ENCODE results near the gene CREB3L4. TPM values are rescaled to one million over a fixed set of nuclear protein-coding genes. Genes with fewer than 3 reads are reported as not detected.

CREB3L4 gene
- polyA plus RNA-seq, 2 of the 4 experiments (the other 2 are of a cell fraction): 10.1 to 14.3 TPM

DNA sequence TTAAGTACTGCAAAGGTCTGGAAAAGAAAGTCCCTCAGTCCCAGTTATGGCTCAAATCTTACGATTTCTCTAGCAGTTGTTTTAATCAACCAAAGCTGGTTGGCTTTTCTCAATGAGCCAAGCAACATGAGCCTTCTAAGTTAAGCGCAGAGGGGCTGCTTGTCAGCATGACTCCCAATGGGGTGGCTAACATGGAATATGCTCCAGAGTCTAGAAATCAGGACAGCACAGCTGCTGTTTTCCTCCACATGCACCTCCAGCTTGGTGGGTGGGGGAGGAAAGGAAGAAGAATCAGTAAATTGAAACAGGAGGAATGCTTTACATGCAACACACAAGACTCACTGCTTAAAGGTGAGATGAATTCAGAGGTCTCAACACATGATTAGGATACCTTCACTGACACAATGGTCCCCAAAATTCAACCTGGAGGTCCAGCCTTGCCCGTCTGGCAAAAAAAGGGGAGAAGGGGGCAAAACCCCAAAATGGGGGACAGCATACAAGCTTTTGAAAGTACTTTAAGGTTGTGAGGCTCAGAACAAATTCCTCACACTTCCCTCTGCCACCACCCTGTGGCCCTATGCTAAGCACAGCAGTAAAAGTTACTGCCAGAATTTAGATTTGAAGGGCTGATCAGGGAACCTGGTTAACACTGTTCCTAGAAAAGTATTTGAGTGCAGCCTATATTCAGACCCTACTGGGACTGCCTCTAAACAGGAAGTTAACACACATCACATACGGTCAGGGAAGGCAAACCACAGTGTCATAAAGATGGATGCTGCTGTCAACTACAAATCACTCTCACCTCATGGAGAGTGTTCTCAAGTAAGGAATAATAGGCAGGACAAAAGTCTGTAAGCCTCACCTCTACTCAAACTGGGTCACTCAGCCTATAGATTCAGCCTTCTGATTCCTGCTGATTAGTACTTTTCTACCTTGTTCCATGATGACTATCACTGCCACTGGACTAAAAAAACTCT lies 47.5 kb upstream of the CREB3L4 start:
- H3K9me3 ChIP-seq: no peaks in the 10 kb centered on the region
- TF ChIP-seq RAD21 (conservative IDR thresholded peaks at IDR 0.05 in 1 of 2, IDR thresholded peaks at IDR 0.05 in 1 of 2): peak in 1 of 2 experiments; percentile 20; a peak in 2 of 5 replicates
- no peak for TF ChIP-seq JUN (IDR thresholded peaks at IDR 0.05)
- H3K4me3 ChIP-seq: no peak overlapping the region
- POLR2A ChIA-PET: no interaction called here
- H3K4me2 ChIP-seq: peak overlapping the region; percentile 72
- DNase-seq (ENCODE audit: low read depth in 1 of 2, low spot score in 1 of 2) (peak in 1 of 2 experiments; percentile 18), ATAC-seq (no peak), FAIRE-seq (no peak)
- H3K4me1 ChIP-seq: peaks cover 24% of the 10 kb centered on the region
- 0 out of 6 replicates have a peak overlapping the region, but pooled peaks of 1 of the 2 experiments have one; percentile 12 for H3K27ac ChIP-seq
- CTCF ChIA-PET: interaction anchor here (0.6 to 4.5 kb wide), 11 partner anchors 14 to 123 kb away, joined by 3 to 15 read pairs (median 3); partner anchors contain the start of gene JTB
- WGBS (ENCODE audit: missing lambda C conversion rate): 68% methylated on average over 4 of the region's 4 CpGs

DNA sequence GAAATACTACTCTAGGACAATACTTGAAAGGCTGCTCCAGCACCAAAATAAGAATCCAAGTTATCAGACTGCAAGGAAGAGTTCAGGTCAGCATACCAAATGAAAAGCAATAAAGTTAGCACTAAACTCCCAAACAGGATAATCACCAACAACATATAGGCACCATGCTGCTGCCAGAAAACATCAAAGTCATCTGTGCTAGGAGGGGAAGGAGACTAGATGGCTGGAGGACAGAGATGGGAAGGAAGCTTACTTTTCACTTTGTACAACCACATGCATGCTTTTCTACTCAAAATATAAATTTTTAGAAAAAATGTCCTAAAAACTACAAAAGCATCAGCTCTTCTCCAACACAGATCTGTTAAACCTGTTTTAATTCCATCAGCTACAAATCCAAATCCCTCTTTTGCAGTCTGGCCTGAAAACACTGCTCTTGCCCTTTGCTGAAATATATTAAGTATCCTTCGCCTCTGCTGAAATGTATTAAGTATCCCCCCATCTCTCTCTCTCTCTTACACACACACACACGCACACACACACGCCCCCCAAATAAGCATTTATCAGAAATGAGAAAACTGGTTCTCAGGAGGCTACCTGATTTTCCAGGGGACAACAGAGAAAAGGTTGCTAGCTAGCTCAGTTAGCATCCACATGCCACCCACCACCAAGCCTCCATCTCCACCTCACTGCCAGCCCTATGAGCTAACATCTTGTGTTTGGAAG lies 46.5 kb upstream of the CREB3L4 start:
- ChIA-PET POLR2A (no interaction called here), CTCF (interaction anchor here (0.5 to 4.5 kb wide), 13 partner anchors 22 to 229 kb away, joined by 3 to 15 read pairs (median 3); partner anchors contain the start of gene DENND4B)
- ATAC-seq (no peak), FAIRE-seq (no peak), DNase-seq (ENCODE audit: low read depth in 1 of 2, low spot score in 1 of 2) (no peak)
- WGBS (ENCODE audit: missing lambda C conversion rate): 60% methylated on average over 3 of the region's 3 CpGs
- Histone ChIP-seq H3K4me1 (peaks cover 24% of the 10 kb centered on the region), H3K9me3 (no peaks in the 10 kb centered on the region), H3K27ac (peak overlapping the region; percentile 88 to 98; a peak in 4 of 6 replicates), H3K4me3 (peak overlapping the region; percentile 80), H3K4me2 (peak overlapping the region; percentile 72)
- TF ChIP-seq POLR2AphosphoS2 (conservative IDR thresholded peaks at IDR 0.05; ENCODE audit: low read length): no peak
- TF ChIP-seq RNF2 (IDR thresholded peaks at IDR 0.05; ENCODE audit: borderline replicate concordance, low read depth): no peak
- TF ChIP-seq, protein P1, sequence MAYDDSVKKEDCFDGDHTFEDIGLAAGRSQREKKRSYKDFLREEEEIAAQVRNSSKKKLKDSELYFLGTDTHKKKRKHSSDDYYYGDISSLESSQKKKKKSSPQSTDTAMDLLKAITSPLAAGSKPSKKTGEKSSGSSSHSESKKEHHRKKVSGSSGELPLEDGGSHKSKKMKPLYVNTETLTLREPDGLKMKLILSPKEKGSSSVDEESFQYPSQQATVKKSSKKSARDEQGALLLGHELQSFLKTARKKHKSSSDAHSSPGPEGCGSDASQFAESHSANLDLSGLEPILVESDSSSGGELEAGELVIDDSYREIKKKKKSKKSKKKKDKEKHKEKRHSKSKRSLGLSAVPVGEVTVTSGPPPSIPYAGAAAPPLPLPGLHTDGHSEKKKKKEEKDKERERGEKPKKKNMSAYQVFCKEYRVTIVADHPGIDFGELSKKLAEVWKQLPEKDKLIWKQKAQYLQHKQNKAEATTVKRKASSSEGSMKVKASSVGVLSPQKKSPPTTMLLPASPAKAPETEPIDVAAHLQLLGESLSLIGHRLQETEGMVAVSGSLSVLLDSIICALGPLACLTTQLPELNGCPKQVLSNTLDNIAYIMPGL (CRISPR knock-in tag; IDR thresholded peaks at IDR 0.05; ENCODE audit: borderline replicate concordance): no peak
- TF ChIP-seq, protein P2, sequence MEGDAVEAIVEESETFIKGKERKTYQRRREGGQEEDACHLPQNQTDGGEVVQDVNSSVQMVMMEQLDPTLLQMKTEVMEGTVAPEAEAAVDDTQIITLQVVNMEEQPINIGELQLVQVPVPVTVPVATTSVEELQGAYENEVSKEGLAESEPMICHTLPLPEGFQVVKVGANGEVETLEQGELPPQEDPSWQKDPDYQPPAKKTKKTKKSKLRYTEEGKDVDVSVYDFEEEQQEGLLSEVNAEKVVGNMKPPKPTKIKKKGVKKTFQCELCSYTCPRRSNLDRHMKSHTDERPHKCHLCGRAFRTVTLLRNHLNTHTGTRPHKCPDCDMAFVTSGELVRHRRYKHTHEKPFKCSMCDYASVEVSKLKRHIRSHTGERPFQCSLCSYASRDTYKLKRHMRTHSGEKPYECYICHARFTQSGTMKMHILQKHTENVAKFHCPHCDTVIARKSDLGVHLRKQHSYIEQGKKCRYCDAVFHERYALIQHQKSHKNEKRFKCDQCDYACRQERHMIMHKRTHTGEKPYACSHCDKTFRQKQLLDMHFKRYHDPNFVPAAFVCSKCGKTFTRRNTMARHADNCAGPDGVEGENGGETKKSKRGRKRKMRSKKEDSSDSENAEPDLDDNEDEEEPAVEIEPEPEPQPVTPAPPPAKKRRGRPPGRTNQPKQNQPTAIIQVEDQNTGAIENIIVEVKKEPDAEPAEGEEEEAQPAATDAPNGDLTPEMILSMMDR (IDR thresholded peaks at IDR 0.05): no peak
- no peak for TF ChIP-seq HOXB5 (CRISPR knock-in tag; IDR thresholded peaks at IDR 0.05)
- no peak for TF ChIP-seq CHD2 (IDR thresholded peaks at IDR 0.05; ENCODE audit: low read length, partially characterized antibody)
- TF ChIP-seq BHLHE40 (IDR thresholded peaks at IDR 0.05; ENCODE audit: low read depth, low read length): no peak
- TF ChIP-seq GATA3 (IDR thresholded peaks at IDR 0.05; ENCODE audit: borderline replicate concordance): no peak
- no peak for TF ChIP-seq HOXB13 (CRISPR knock-in tag; IDR thresholded peaks at IDR 0.05; ENCODE audit: low read depth)
- TF ChIP-seq HDAC2 (IDR thresholded peaks at IDR 0.05): no peak
- no peak for TF ChIP-seq MAFK (IDR thresholded peaks at IDR 0.05; ENCODE audit: partially characterized antibody)

DNA sequence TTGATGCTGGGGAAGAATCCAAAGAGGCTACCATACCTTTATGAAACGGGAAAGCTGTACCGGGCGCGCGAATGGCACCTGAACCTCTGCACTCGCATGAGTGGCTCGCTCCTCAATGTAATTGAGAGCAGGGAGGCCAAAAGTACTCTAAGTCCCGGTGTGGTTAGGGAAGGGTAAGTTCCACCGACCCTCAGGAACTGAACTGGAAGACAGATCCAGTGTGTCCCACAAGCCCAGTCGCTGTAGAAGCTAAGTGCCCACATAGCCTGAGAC lies 46.0 kb upstream of the CREB3L4 start:
- FAIRE-seq: no peak
- POLR2A ChIA-PET: interaction anchor here (1.2 to 1.7 kb wide), 3 partner anchors 11 to 45 kb away, joined by 3 to 7 read pairs (median 6); partner anchors contain the start of gene CREB3L4
- ATAC-seq: no peak
- no peak for DNase-seq (ENCODE audit: low read depth in 1 of 2, low spot score in 1 of 2)
- H3K4me3 ChIP-seq: peak overlapping the region; percentile 80
- peaks cover 24% of the 10 kb centered on the region for H3K4me1 ChIP-seq
- TF ChIP-seq HOXA7 (CRISPR knock-in tag; IDR thresholded peaks at IDR 0.05) (no peak), EP300 (IDR thresholded peaks at IDR 0.05) (no peak)
- WGBS (ENCODE audit: missing lambda C conversion rate): 58% methylated on average over 10 of the region's 10 CpGs
- peak overlapping the region; percentile 72 for H3K4me2 ChIP-seq
- H3K9me3 ChIP-seq: no peaks in the 10 kb centered on the region
- H3K27ac ChIP-seq: peak overlapping the region; percentile 88 to 98
- CTCF ChIA-PET: interaction anchor here (0.5 to 4.5 kb wide), 11 partner anchors 23 to 125 kb away, joined by 3 to 15 read pairs (median 3); partner anchors contain the start of gene DENND4B
